Measurements from ENCODE around the gene DOK6. TPM values are rescaled to one million over a fixed set of nuclear protein-coding genes. Genes with fewer than 3 reads are reported as not detected.

The DOK6 gene
- total and polyA plus RNA-seq, 10 of the 15 experiments (the other 5 are each of a cell fraction or from before 2014, with no cell fraction given), result 0.01 to 0.09 (median 0.04) TPM; not detected in 4

GRCh38 chr18:69898241-69898861, 497.7 kb downstream of the DOK6 start (continued):
- no peak for TF ChIP-seq ZBTB11 (CRISPR knock-in tag; IDR thresholded peaks at IDR 0.05)
- TF ChIP-seq ZNF384 (IDR thresholded peaks at IDR 0.05; ENCODE audit: borderline replicate concordance, low read depth, low read length), result no peak
- TF ChIP-seq CEBPB (IDR thresholded peaks at IDR 0.05; ENCODE audit: borderline replicate concordance in 1 of 2, low read depth in 2 of 2, low read length in 2 of 2), result no peak
- TF ChIP-seq BCL11A (IDR thresholded peaks at IDR 0.05; ENCODE audit: low read depth, low read length), result 0 out of 2 replicates have a peak, but pooled peaks have one; percentile 32
- TF ChIP-seq ESRRA (IDR thresholded peaks at IDR 0.05; ENCODE audit: low read length), result peak; percentile 77; the same call in 1 of the 2 replicates
- TF ChIP-seq GABPA (IDR thresholded peaks at IDR 0.05; ENCODE audit: low read depth), result no peak
- TF ChIP-seq SMC3 (IDR thresholded peaks at IDR 0.05; ENCODE audit: borderline replicate concordance, low read length), result no peak
- TF ChIP-seq, protein P1, sequence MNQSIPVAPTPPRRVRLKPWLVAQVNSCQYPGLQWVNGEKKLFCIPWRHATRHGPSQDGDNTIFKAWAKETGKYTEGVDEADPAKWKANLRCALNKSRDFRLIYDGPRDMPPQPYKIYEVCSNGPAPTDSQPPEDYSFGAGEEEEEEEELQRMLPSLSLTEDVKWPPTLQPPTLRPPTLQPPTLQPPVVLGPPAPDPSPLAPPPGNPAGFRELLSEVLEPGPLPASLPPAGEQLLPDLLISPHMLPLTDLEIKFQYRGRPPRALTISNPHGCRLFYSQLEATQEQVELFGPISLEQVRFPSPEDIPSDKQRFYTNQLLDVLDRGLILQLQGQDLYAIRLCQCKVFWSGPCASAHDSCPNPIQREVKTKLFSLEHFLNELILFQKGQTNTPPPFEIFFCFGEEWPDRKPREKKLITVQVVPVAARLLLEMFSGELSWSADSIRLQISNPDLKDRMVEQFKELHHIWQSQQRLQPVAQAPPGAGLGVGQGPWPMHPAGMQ (IDR thresholded peaks at IDR 0.05; ENCODE audit: borderline replicate concordance), result no peak
- TF ChIP-seq, protein P2, sequence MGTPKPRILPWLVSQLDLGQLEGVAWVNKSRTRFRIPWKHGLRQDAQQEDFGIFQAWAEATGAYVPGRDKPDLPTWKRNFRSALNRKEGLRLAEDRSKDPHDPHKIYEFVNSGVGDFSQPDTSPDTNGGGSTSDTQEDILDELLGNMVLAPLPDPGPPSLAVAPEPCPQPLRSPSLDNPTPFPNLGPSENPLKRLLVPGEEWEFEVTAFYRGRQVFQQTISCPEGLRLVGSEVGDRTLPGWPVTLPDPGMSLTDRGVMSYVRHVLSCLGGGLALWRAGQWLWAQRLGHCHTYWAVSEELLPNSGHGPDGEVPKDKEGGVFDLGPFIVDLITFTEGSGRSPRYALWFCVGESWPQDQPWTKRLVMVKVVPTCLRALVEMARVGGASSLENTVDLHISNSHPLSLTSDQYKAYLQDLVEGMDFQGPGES (IDR thresholded peaks at IDR 0.05), result no peak
- TF ChIP-seq SMAD1 (IDR thresholded peaks at IDR 0.05; ENCODE audit: low read depth, partially characterized antibody), result no peak
- TF ChIP-seq MYB (IDR thresholded peaks at IDR 0.05; ENCODE audit: borderline replicate concordance, low read depth, low read length), result no peak
- no peak for TF ChIP-seq SREBF1 (IDR thresholded peaks at IDR 0.05; ENCODE audit: low read length)
- TF ChIP-seq, protein P3, sequence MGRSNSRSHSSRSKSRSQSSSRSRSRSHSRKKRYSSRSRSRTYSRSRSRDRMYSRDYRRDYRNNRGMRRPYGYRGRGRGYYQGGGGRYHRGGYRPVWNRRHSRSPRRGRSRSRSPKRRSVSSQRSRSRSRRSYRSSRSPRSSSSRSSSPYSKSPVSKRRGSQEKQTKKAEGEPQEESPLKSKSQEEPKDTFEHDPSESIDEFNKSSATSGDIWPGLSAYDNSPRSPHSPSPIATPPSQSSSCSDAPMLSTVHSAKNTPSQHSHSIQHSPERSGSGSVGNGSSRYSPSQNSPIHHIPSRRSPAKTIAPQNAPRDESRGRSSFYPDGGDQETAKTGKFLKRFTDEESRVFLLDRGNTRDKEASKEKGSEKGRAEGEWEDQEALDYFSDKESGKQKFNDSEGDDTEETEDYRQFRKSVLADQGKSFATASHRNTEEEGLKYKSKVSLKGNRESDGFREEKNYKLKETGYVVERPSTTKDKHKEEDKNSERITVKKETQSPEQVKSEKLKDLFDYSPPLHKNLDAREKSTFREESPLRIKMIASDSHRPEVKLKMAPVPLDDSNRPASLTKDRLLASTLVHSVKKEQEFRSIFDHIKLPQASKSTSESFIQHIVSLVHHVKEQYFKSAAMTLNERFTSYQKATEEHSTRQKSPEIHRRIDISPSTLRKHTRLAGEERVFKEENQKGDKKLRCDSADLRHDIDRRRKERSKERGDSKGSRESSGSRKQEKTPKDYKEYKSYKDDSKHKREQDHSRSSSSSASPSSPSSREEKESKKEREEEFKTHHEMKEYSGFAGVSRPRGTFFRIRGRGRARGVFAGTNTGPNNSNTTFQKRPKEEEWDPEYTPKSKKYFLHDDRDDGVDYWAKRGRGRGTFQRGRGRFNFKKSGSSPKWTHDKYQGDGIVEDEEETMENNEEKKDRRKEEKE (IDR thresholded peaks at IDR 0.05), result no peak
